Body of pancreas (tissue), 4 donors: Measurements from ENCODE around the gene UGT1A8.

ENCODE experiments used
- CTCF ChIP-seq, 7 experiments: fragments of 450-650 bp in 4 of 7; fragments of 200-600 bp in 3 of 7; sonication (generic) in 3 of 7; IDR thresholded peaks; one replicate each; pipeline ENCODE4 v1.5.1; 2016 to 2019; ENCODE audit warnings: antibody characterized with exemption in 7 of 7
- POLR2A ChIP-seq, 3 donors: fragments of 450-650 bp; IDR thresholded peaks; one replicate each; pipeline ENCODE4 v1.6.1; 2016; ENCODE audit warnings: antibody characterized with exemption in 3 of 3, mild to moderate bottlenecking in 2 of 3

DNA sequence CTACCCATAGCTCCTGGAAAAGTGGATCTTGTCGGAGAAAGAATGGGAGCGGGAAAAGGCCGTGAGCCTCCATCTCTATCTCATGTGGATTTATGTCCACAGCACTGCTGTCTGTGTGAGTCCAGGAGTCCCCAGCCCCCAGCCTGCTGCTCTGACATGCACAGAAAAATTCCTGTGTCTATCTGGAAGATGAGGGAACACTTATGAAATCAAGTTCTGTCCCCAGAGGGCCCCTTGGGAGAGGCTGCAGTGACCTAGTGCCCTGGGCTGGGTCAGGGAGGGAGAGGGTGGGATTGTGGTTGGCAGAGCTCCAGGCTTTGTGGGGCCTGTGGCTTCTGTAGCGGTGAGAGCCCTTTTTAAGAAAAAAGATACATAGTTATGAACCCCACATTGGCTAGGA is 199.3 kb downstream of the UGT1A8 start:
- TF ChIP-seq CTCF (IDR thresholded peaks at IDR 0.05) = no peak
- no peak for TF ChIP-seq POLR2A (IDR thresholded peaks at IDR 0.05)
